ENCODE measurements around the gene INPP5D.

GRCh38 chr2:233053928-233054784 lies 6.0 kb upstream of the INPP5D start:
- TF ChIP-seq POLR2A (IDR thresholded peaks at IDR 0.05), result no peak
- peak; percentile 71 to 97 (median 84) for TF ChIP-seq CTCF (IDR thresholded peaks at IDR 0.05)
